ENCODE measurements around the gene CD163L1.
A peak's percentile ranks its signal among the peaks of the same experiment; 100 is the strongest.

The CD163L1 gene

GRCh38 chr12:7411343-7411742, 32.6 kb downstream of the CD163L1 start:
- FAIRE-seq, result no peak
- DNase-seq (ENCODE audit: extremely low spot score, insufficient read length, low read depth), result no peak

- no peak for FAIRE-seq
- no peak for DNase-seq (ENCODE audit: extremely low spot score, insufficient read length, low read depth)
Measured at GRCh38 chr12:7404275-7404674, 39.7 kb downstream of the CD163L1 start.

GRCh38 chr12:7403466-7403865, 40.5 kb downstream of the CD163L1 start:
- FAIRE-seq (no peak), DNase-seq (ENCODE audit: extremely low spot score, insufficient read length, low read depth) (no peak)

GRCh38 chr12:7399089-7399488, 44.9 kb downstream of the CD163L1 start:
- no peak for FAIRE-seq
- DNase-seq (ENCODE audit: extremely low spot score, insufficient read length, low read depth), result no peak

GRCh38 chr12:7396418-7396817, 47.5 kb downstream of the CD163L1 start:
- no peak for FAIRE-seq
- DNase-seq (ENCODE audit: extremely low spot score, insufficient read length, low read depth), result no peak

GRCh38 chr12:7395950-7396349, 48.0 kb downstream of the CD163L1 start:
- DNase-seq (ENCODE audit: extremely low spot score, insufficient read length, low read depth), result no peak
- FAIRE-seq, result no peak

GRCh38 chr12:7387289-7387688, 56.7 kb downstream of the CD163L1 start:
- DNase-seq (ENCODE audit: extremely low spot score, insufficient read length, low read depth), result no peak
- no peak for FAIRE-seq

GRCh38 chr12:7383157-7383556, 60.8 kb downstream of the CD163L1 start:
- DNase-seq (ENCODE audit: extremely low spot score, insufficient read length, low read depth) (no peak), FAIRE-seq (no peak)

- DNase-seq (ENCODE audit: extremely low spot score, insufficient read length, low read depth) (no peak), FAIRE-seq (no peak)
Measured at GRCh38 chr12:7376196-7376595, 67.8 kb downstream of the CD163L1 start.

GRCh38 chr12:7375145-7375543, 68.8 kb downstream of the CD163L1 start:
- DNase-seq (ENCODE audit: extremely low spot score, insufficient read length, low read depth), result no peak

GRCh38 chr12:7374423-7375144, 69.4 kb downstream of the CD163L1 start:
- DNase-seq (ENCODE audit: extremely low spot score, insufficient read length, low read depth) (no peak), FAIRE-seq (no peak)

More at GRCh38 chr12:7375145-7375543, 68.8 kb downstream of the CD163L1 start:
- FAIRE-seq, result no peak

GRCh38 chr12:7373226-7373625, 70.7 kb downstream of the CD163L1 start:
- DNase-seq (ENCODE audit: extremely low spot score, insufficient read length, low read depth), result no peak
- no peak for FAIRE-seq

- peak; percentile 44 for FAIRE-seq
- DNase-seq (ENCODE audit: extremely low spot score, insufficient read length, low read depth), result no peak
Measured at GRCh38 chr12:7369274-7369729, 74.7 kb downstream of the CD163L1 start.

GRCh38 chr12:7362734-7363133, 81.2 kb downstream of the CD163L1 start:
- DNase-seq (ENCODE audit: extremely low spot score, insufficient read length, low read depth) (no peak), FAIRE-seq (no peak)

GRCh38 chr12:7361265-7361664, 82.7 kb downstream of the CD163L1 start:
- FAIRE-seq, result no peak
- DNase-seq (ENCODE audit: extremely low spot score, insufficient read length, low read depth), result no peak

GRCh38 chr12:7354529-7354928, 89.4 kb downstream of the CD163L1 start:
- FAIRE-seq (no peak), DNase-seq (ENCODE audit: extremely low spot score, insufficient read length, low read depth) (no peak)

GRCh38 chr12:7352661-7353060, 91.3 kb downstream of the CD163L1 start:
- DNase-seq (ENCODE audit: extremely low spot score, insufficient read length, low read depth), result no peak
- FAIRE-seq, result no peak

- FAIRE-seq (no peak), DNase-seq (ENCODE audit: extremely low spot score, insufficient read length, low read depth) (no peak)
Measured at GRCh38 chr12:7351177-7351576, 92.8 kb downstream of the CD163L1 start.

GRCh38 chr12:7349418-7349817, 94.5 kb downstream of the CD163L1 start:
- no peak for FAIRE-seq

GRCh38 chr12:7346551-7347225, 97.3 kb downstream of the CD163L1 start:
- DNase-seq (ENCODE audit: extremely low spot score, insufficient read length, low read depth), result no peak
- no peak for FAIRE-seq

More at GRCh38 chr12:7349418-7349817, 94.5 kb downstream of the CD163L1 start:
- no peak for DNase-seq (ENCODE audit: extremely low spot score, insufficient read length, low read depth)

GRCh38 chr12:7344833-7345606, 98.9 kb downstream of the CD163L1 start:
- DNase-seq (ENCODE audit: extremely low spot score, insufficient read length, low read depth) (no peak), FAIRE-seq (no peak)

Data from GM18507 (cell line).